Activated CD4-positive, alpha-beta T cell treated with anti-CD3 and anti-CD28 coated beads, Interleukin-2, amount 10 ng/mL, durations not matched to agents 24 days and 14 days (primary cell): ENCODE data around the gene LDB2. TPM values are rescaled to one million over a fixed set of nuclear protein-coding genes. Genes with fewer than 3 reads are reported as not detected.

ENCODE experiments used
- DNase-seq: peaks from one replicate; pipeline ENCODE4 v3.0.0; 2022
- H3K27ac Mint-ChIP-seq: one replicate; pipeline ENCODE4 v1.8.0; 2022; ENCODE audit warnings: mild to moderate bottlenecking, mixed read lengths
- H3K27me3 Mint-ChIP-seq: one replicate; pipeline ENCODE4 v1.8.0; 2022; ENCODE audit warnings: mixed read lengths
- H3K36me3 Mint-ChIP-seq: one replicate; pipeline ENCODE4 v1.8.0; 2022; ENCODE audit warnings: low read depth, mild to moderate bottlenecking, mixed read lengths
- H3K4me1 Mint-ChIP-seq: one replicate; pipeline ENCODE4 v1.8.0; 2021; ENCODE audit warnings: mixed read lengths
- H3K4me3 Mint-ChIP-seq: one replicate; pipeline ENCODE4 v1.8.0; 2022; ENCODE audit warnings: mild to moderate bottlenecking, moderate library complexity, mixed read lengths
- H3K9me3 Mint-ChIP-seq: one replicate; pipeline ENCODE4 v1.8.0; 2021; ENCODE audit warnings: mixed read lengths
- intact Hi-C: fragments of 100-400 bp; cut with micrococcal nuclease; formaldehyde crosslinking; loops from one replicate; pipeline ENCODE4 v1.15.1; 2023
- total RNA-seq: library from RNA; stranded (reverse); gene quantifications from 2 replicates; pipeline ENCODE4 v1.2.3, GENCODE V29; 2022

LDB2 gene
- total RNA-seq, 1 donor from 2014 or later, result not detected

DNA sequence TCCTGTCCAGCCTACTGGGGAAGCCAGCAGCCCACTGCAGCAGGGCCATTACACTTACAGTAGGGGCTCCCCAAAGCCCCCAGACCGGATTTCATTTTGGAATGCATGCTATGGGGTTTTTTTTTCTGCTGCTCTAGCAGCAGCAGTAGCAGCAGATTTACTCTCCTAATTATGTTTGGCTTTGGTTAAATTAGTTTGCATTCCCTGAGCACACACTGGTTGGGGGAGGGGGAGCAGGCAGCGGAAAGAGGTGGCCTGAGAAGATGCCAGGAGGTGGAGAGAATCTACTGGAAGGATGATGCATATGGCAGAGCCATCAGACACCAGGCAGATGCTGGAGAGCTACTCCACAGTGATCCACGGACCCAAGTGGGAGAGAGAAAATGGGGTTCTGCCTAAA, 109.6 kb downstream of the LDB2 start:
- no peak for DNase-seq
- Mint-ChIP-seq H3K27me3 (no peaks in the 10 kb centered on the region), H3K9me3 (no peaks in the 10 kb centered on the region), H3K4me1 (no peaks in the 10 kb centered on the region), H3K36me3 (no peaks in the 10 kb centered on the region), H3K4me3 (no peak overlapping the region), H3K27ac (no peak overlapping the region)
- intact Hi-C loops, result loop anchor here (1.0 kb wide), 1 partner anchor 8 kb away; no protein-coding TSS in a partner anchor

DNA sequence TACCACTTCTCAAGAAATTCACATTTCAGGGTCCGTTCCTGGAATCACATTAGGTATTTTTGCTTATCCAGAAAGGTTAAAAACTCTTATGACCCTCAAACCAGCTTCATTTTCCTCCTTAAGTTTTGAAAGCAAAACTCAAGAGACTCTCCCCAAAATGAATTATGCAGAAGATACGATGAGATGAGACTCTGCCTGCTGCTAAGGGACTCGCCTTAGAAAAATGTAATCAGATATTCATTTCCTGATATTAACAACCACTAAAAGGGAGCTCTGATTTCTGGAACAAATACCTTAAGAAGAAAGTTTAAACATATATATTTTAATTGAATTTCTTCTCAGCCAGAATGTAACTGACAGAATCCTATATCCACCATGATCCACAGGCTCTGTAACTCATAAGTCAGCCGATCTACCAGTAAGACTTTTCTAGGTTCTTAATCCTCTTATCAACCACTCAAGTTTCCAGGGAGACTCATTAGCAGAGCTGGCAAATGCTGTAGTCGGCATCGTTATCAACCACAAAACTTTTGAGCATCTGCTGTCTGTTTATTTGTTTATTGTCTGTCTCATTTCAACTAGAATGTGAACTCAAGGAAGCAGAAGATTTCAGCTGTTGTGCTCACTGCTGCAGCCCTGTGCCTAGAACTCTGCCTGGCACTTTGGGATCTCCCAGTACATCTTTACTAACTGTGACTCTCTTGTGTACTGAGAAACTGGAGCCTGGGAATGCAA, 112.5 kb downstream of the LDB2 start:
- Mint-ChIP-seq H3K9me3 (no peaks in the 10 kb centered on the region), H3K27ac (no peak overlapping the region), H3K36me3 (no peaks in the 10 kb centered on the region), H3K27me3 (no peaks in the 10 kb centered on the region), H3K4me1 (no peaks in the 10 kb centered on the region), H3K4me3 (no peak overlapping the region)
- no peak for DNase-seq
- intact Hi-C loops, result no loop called here

DNA sequence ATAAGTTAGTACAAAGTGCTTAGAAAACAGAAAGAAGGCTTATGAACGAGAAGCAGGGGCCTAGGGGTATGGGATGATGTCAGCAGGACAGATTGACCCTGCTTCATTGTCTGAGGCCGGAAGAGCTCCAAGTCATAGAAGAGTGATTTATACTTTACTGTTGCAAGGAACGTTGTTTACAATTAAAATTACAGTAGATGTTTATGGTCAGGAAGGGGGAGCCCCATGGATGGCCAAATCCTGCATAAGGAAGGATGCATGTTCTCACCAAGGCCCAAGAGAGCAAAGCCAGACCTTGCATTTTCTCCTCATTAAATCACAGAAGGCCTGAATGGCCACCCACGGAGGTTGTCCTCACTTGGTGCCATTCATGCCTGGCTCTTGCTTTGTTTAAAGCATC, 115.3 kb downstream of the LDB2 start:
- no peaks in the 10 kb centered on the region for H3K27me3 Mint-ChIP-seq

DNA sequence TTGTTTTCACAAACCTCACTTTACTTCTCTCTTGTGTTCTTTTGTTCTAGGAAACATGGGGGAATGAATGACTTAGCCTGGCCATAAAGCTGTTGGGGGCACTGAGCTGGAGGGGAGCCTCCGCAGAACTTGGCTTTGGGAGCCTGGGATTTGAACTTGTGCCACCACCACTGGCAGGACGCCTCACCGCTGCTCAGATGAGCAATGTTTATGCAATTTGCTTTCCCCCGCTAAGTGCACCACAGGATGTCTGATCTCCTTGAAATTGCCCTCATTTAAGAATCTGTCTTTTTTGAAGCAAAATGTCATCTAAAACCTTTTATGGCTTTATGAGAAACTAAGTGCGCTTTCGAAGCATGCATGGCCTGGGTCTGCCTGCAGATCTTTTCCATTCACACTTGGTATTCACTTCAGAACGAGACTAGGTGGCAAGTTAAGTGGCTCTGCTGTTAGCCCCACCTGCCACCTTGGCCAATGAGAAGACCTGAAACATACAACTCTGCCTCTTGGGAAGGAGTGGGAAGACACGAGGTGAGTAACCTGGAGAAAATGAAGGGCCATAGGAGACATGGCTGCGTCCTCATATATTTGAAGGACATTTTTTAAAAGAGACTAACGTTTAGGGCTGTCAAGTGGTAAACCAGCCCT, 119.3 kb downstream of the LDB2 start:
- DNase-seq, result no peak
- H3K4me1 Mint-ChIP-seq, result no peaks in the 10 kb centered on the region
- no peaks in the 10 kb centered on the region for H3K27me3 Mint-ChIP-seq
- H3K9me3 Mint-ChIP-seq, result no peaks in the 10 kb centered on the region
- intact Hi-C loops, result no loop called here
- H3K36me3 Mint-ChIP-seq, result no peaks in the 10 kb centered on the region
- no peak overlapping the region for H3K27ac Mint-ChIP-seq
- no peak overlapping the region for H3K4me3 Mint-ChIP-seq

More for the DNA sequence above, 115.3 kb downstream of the LDB2 start:
- H3K36me3 Mint-ChIP-seq, result no peaks in the 10 kb centered on the region
- no peak overlapping the region for H3K27ac Mint-ChIP-seq
- H3K9me3 Mint-ChIP-seq, result no peaks in the 10 kb centered on the region
- no peak overlapping the region for H3K4me3 Mint-ChIP-seq
- H3K4me1 Mint-ChIP-seq, result no peaks in the 10 kb centered on the region
- no peak for DNase-seq
- intact Hi-C loops, result no loop called here

DNA sequence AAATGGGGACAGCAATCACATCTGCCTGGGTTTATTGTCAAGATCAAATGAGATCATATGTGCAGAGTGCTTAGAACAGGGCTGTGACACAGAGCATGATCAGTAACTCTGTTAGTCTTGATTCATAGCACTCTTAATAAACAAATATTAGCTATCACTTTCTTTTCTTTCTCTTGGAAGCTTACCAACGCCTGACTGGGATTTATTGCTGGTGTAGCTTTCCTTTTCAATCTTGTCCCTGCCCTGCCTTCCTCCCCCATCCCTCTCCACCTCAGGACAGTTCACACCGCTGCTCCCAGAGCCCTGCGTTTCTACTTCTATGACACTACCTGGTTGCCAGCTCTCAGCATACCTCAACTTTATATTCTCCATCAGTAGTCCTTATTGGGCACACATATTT, 120.7 kb downstream of the LDB2 start:
- no peak overlapping the region for H3K4me3 Mint-ChIP-seq
- H3K36me3 Mint-ChIP-seq, result no peaks in the 10 kb centered on the region
- intact Hi-C loops, result no loop called here
- no peaks in the 10 kb centered on the region for H3K9me3 Mint-ChIP-seq
- no peak for DNase-seq
- no peaks in the 10 kb centered on the region for H3K27me3 Mint-ChIP-seq
- H3K27ac Mint-ChIP-seq, result no peak overlapping the region
- no peaks in the 10 kb centered on the region for H3K4me1 Mint-ChIP-seq

DNA sequence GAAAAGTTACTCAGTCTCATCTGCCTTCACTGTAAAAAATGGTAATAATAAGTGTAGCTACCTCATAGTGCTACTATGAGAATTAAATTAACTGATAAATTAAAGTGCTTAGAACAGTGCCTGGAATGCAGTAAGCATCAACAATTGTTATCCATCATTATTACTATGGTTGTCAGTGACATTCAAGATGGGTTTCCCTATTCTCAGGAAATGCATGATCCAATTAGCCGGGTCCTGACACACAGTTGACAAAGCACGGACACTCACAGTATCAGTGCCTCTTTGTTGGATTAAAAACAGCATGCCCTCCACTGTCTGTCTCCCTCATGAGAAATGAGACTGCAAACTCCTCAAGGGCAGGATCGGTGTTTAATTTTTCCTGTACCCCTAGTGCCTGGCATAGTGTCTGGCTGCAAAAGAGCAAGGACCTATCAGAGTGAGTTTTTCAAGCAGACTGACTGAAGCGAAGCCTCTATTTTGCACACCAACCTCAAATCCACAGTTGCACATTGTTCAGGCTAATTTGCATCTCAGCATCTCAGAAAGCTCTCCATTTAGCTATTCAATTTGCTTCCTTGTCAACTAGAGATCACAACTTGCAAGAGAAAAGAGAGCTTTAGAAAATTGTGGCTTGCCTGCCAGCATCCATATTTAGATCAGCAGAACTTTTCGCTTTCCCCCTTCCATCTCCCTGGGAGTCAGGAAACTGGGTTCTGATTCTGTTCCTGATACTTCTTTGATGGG, 122.9 kb downstream of the LDB2 start:
- Mint-ChIP-seq H3K27ac (no peak overlapping the region), H3K27me3 (no peaks in the 10 kb centered on the region), H3K4me3 (no peak overlapping the region), H3K36me3 (no peaks in the 10 kb centered on the region), H3K9me3 (no peaks in the 10 kb centered on the region), H3K4me1 (no peaks in the 10 kb centered on the region)
- intact Hi-C loops, result no loop called here
- DNase-seq, result no peak

DNA sequence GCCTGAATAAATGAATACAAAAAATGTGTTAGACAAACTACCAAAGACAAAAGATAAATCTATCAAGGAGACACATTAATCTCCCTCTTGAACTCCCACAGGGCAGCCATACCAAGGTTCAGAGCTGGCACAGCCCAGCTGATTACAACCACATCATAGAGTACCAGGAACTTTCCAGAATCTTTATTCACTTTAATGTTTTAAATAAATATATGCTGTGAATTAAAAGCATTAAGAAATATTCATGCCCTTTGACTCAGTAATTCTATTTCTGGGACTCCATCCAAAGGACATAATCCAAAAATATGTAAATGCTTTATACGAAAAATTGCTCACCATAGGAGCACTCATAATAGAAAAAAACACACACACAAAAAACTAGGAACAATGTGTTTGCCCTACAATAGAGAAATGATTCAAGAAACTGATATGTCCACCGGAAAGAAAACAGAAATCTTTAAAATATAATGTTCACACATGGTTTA, 126.0 kb downstream of the LDB2 start:
- Mint-ChIP-seq H3K9me3 (no peaks in the 10 kb centered on the region), H3K27ac (no peak overlapping the region), H3K27me3 (no peaks in the 10 kb centered on the region), H3K4me1 (no peaks in the 10 kb centered on the region), H3K36me3 (no peaks in the 10 kb centered on the region), H3K4me3 (no peak overlapping the region)
- intact Hi-C loops, result no loop called here
- no peak for DNase-seq

DNA sequence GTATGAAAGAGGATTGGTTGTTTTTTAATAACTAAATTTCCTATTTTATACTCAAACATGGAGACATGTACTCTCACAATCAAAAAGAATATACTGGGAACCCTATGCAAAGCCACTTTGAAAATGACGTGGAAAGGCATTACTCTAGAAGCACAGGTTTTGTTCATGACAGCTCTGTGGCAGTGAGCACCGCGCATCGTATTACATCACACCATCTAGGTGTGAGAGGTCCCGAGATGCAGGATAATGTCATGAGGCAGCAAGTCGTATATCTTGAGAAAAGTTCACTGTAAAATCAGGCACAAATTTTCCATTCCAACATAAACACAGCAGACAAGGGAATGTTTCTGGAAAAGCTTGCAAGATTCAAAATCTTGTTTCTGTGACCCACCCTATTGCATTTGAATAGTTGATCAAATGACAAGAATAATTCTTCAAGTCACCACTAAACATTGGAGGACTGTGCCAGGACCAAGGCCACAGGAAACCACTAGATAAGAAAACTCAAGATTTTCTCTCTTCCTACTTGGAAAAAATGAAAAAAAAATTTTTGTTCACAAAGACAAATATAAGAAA, 127.6 kb downstream of the LDB2 start:
- Mint-ChIP-seq H3K4me1 (no peaks in the 10 kb centered on the region), H3K27me3 (no peaks in the 10 kb centered on the region), H3K4me3 (no peak overlapping the region), H3K36me3 (no peaks in the 10 kb centered on the region), H3K27ac (no peak overlapping the region), H3K9me3 (no peaks in the 10 kb centered on the region)
- DNase-seq, result no peak
- intact Hi-C loops, result no loop called here

DNA sequence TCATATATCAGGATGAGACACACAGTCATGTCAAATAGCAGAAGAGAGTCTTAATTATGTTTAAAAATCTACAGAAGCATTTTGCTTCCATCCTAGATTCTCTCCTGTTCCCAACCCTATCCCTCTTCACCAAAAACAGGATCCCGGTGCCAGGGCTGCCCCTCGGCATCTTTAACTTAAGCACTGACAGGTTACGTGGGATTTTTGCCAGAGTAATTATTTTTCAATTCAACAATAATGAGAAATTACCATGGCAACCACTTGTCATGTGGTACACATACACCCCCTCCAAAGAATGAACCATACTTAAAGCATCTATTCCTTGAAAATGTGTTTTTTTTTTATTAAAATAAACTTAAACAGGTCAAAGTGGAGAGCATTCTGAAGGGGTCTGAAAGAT, 130.6 kb downstream of the LDB2 start:
- Mint-ChIP-seq H3K27me3 (no peaks in the 10 kb centered on the region), H3K4me3 (no peak overlapping the region), H3K9me3 (no peaks in the 10 kb centered on the region), H3K27ac (no peak overlapping the region), H3K4me1 (no peaks in the 10 kb centered on the region), H3K36me3 (no peaks in the 10 kb centered on the region)
- intact Hi-C loops, result no loop called here
- no peak for DNase-seq

DNA sequence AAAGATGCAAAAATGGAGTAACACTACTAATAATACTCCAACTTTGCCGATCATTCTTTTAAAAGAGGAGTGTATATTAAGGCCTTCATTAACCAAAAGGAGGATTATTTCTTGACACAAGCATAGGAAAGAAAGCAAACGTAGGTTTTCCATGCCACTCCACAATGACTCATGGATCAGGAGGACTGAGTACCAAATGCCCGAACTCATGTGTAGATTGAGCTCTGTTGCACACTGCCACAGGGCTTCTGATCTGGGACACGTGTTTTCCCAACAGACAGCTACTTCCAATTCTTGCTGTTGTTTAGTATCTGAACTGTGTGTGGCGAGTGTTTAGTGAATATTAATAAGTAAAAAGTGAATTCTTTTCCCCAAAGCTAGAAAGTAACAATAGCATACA, 131.2 kb downstream of the LDB2 start:
- H3K27ac Mint-ChIP-seq, result no peak overlapping the region
- no peaks in the 10 kb centered on the region for H3K36me3 Mint-ChIP-seq
- no peak for DNase-seq
- no peaks in the 10 kb centered on the region for H3K27me3 Mint-ChIP-seq
- H3K4me1 Mint-ChIP-seq, result no peaks in the 10 kb centered on the region
- H3K9me3 Mint-ChIP-seq, result no peaks in the 10 kb centered on the region
- intact Hi-C loops, result no loop called here
- no peak overlapping the region for H3K4me3 Mint-ChIP-seq

DNA sequence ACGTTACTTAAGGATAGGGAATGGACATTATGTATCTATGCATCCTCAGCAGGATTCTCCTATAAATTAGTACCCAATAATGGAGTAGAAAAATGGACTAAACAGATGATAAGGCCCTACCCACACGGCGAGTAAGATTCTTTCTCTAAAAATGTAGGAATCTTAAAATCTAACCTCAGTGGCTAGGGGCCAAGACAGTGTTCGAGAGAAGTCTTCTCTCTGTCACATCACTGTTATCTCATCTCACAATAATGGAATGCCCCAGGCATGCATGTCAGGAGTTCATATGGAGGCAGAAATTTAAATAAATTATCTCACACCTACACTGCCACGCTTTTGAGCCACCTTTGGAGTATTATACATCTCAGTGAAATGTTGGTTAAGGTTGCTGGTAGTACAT, 132.9 kb downstream of the LDB2 start:
- no peak for DNase-seq
- no peak overlapping the region for H3K27ac Mint-ChIP-seq
- H3K27me3 Mint-ChIP-seq, result no peaks in the 10 kb centered on the region
- H3K36me3 Mint-ChIP-seq, result no peaks in the 10 kb centered on the region
- no peak overlapping the region for H3K4me3 Mint-ChIP-seq
- no peaks in the 10 kb centered on the region for H3K9me3 Mint-ChIP-seq
- H3K4me1 Mint-ChIP-seq, result no peaks in the 10 kb centered on the region
- intact Hi-C loops, result no loop called here

DNA sequence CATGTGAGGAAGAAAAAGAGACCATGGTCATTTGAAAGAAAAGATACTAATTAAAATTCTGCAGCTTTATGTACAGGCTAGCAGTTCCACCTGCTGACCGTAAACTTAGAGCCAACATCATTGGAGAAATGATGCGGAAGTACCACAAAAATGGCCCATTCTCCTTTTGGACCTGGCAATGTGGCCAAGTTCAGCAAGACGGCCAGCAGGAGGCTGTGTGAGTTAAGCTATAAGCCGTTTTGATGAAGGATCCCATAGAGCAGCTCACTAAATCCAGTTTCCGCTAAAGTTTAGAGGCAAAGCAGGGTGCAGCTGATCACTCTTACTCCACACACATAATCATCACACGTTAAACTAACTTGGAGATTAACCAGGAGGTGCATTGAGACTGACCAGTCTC, 133.8 kb downstream of the LDB2 start:
- Mint-ChIP-seq H3K4me1 (no peaks in the 10 kb centered on the region), H3K27me3 (no peaks in the 10 kb centered on the region), H3K27ac (no peak overlapping the region), H3K4me3 (no peak overlapping the region), H3K36me3 (no peaks in the 10 kb centered on the region), H3K9me3 (no peaks in the 10 kb centered on the region)
- no peak for DNase-seq
- intact Hi-C loops, result no loop called here

DNA sequence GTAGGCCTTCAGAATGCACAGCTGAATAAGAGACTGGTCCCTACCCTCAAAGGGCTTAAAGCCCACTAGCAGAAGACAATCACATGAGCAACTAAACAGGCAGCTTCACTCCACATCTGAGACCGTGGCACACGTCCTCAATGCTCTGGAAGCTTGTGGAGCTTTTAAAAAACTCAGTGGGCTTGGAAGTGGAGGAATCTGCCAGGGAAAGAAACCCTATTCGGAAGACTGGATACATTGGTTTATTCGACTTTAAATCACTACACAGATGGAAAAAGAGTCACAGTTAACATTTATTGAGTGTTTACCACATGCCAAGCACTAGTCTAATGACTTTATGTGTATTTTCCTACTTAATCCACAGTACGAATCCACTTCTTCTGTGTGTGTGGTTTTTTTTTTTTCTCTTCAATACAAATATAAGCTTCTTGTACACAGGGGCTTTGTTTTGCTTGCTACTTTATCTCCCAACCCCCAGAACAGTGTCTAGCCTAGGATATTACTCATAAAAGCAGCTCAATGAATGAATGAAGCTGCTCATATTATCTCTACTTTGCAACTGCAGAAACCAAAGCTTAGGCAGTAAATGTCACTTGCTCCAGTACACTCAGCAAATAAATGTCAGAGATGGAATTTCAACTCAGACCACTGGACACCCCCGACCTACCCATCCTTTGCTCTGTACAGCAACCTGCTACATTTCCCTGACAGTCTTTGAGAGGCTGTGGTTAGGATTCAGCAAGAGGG, 137.7 kb downstream of the LDB2 start:
- no peaks in the 10 kb centered on the region for H3K36me3 Mint-ChIP-seq
- no peak overlapping the region for H3K27ac Mint-ChIP-seq
- no peaks in the 10 kb centered on the region for H3K9me3 Mint-ChIP-seq
- H3K4me1 Mint-ChIP-seq, result no peaks in the 10 kb centered on the region
- H3K27me3 Mint-ChIP-seq, result no peaks in the 10 kb centered on the region
- intact Hi-C loops, result no loop called here
- no peak overlapping the region for H3K4me3 Mint-ChIP-seq
- no peak for DNase-seq
